GM12878 (cell line): ENCODE results near the gene GTF2H1. TPM values are rescaled to one million over a fixed set of nuclear protein-coding genes. Genes with fewer than 3 reads are reported as not detected.

ENCODE experiments used
- BCLAF1 ChIP-seq: fragments of 450-650 bp; IDR thresholded peaks from 2 replicates; pipeline ENCODE4 v1.6.1; 2017; ENCODE audit warnings: antibody characterized with exemption, mild to moderate bottlenecking, moderate library complexity
- LARP7 ChIP-seq: fragments of 450-650 bp; IDR thresholded peaks from 2 replicates; pipeline ENCODE4 v1.6.1; 2017; ENCODE audit warnings: mild to moderate bottlenecking
- NFYA ChIP-seq: IDR thresholded peaks from 2 replicates; pipeline ENCODE4 v1.6.1; 2011; ENCODE audit warnings: low read depth, mild to moderate bottlenecking, low read length, improper control_type of control experiment, borderline replicate concordance
- ZBED1 ChIP-seq: IDR thresholded peaks from 2 replicates; pipeline ENCODE4 v1.6.1; 2016; ENCODE audit warnings: borderline replicate concordance
- ZBTB11 ChIP-seq: fragments of 450-650 bp; formaldehyde crosslinking; IDR thresholded peaks from 2 replicates; pipeline ENCODE4 v1.5.0; 2022; ENCODE audit warnings: mild to moderate bottlenecking, missing genetic modification characterization
- ZNF24 ChIP-seq: fragments of 450-650 bp; IDR thresholded peaks from 2 replicates; pipeline ENCODE4 v1.6.1; 2017; ENCODE audit warnings: antibody characterized with exemption, mild to moderate bottlenecking
- ZNF384 ChIP-seq: IDR thresholded peaks from 2 replicates; pipeline ENCODE4 v1.6.1; 2012; ENCODE audit warnings: low read depth, mild to moderate bottlenecking, low read length, improper control_type of control experiment, borderline replicate concordance
- ZSCAN29 ChIP-seq: fragments of 450-650 bp; IDR thresholded peaks from 2 replicates; pipeline ENCODE4 v1.6.1; 2017; ENCODE audit warnings: mild to moderate bottlenecking, moderate library complexity
- polyA plus RNA-seq, 11 experiments: library from polyadenylated mRNA; depleted of rRNA in 4 of 11; unstranded in 6 of 11; stranded (reverse) in 5 of 11; fragments of >200 nt; fragmentation: Nextera tagmentation in 4 of 11; fragmentation: Illumina TruSeq in 1 of 11; extraction: Ambion mirVana in 4 of 11; extraction: Trizol in 1 of 11; gene quantifications; 1 replicate in 1 of 11; 2 replicates in 10 of 11; pipeline versions ENCODE4 v1.2.1 to v1.2.3, GENCODE V29; 2011 to 2016; ENCODE audit warnings: inconsistent platforms in 2 of 11, missing spikeins in 2 of 11, low read depth in 1 of 11
- total RNA-seq, 4 experiments: library from RNA; depleted of rRNA in 3 of 4; stranded (reverse); fragments of >200 nt in 3 of 4; fragmentation: Illumina TruSeq in 1 of 4; extraction: Trizol in 1 of 4; gene quantifications; 2 replicates each; pipeline versions ENCODE4 v1.2.1 to v1.2.3, GENCODE V29; 2013 to 2021
- TF ChIP-seq, protein P1 (sequence below): fragments of 450-650 bp; IDR thresholded peaks from 2 replicates; pipeline ENCODE4 v1.6.1; 2016; ENCODE audit warnings: mild to moderate bottlenecking, moderate library complexity, borderline replicate concordance

The GTF2H1 gene
- total and polyA plus RNA-seq, 10 of the 15 experiments (the other 5 are each of a cell fraction or from before 2014, with no cell fraction given), result 36.7 to 68.8 (median 46.6) TPM

DNA sequence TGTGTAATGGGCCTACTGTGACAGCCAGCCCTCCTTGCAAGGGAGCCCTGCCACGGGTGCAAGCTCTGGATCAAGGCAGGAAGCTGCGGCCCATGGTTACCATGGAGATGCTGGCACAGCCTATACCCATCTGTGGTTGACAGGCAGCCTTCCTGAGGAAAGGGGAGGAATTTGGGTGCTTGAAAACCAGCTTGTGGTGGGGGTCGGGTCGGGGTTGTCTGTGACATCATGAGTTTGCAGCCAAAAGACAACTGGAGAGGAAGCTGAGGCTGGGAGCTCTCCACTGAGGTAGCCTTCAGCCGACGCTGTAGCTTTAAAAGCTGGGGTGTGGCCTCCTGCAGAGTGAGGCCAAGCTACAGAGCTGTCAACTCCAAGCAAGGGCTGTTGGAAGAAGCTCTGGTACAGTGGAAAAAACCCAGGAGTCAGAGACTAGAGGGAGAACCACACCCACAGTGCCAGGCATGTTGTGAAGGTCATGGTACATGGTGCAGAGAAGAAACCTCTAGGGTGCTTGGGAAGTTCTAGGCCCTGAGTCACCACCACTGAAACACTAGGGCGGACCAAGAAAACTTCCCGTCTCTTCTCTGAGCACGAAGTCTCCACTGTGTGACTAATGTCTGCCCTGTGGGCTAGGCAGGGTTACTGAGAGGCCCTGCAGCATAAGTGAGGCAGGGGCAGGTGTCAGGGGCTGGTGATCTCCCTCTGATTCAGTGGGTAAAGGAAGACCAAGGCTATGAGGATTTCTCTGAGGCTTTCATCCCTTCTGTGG, 61.2 kb downstream of the GTF2H1 start (continued):
- TF ChIP-seq ZNF384, result no peak
- TF ChIP-seq ZBED1, result peak; percentile 48; the same call in 1 of the 2 replicates
- TF ChIP-seq NFYA, result no peak
- no peak for TF ChIP-seq ZNF24
- no peak for TF ChIP-seq ZSCAN29
- no peak for TF ChIP-seq ZBTB11 (CRISPR knock-in tag)
- TF ChIP-seq BCLAF1, result no peak
- TF ChIP-seq, protein P1, sequence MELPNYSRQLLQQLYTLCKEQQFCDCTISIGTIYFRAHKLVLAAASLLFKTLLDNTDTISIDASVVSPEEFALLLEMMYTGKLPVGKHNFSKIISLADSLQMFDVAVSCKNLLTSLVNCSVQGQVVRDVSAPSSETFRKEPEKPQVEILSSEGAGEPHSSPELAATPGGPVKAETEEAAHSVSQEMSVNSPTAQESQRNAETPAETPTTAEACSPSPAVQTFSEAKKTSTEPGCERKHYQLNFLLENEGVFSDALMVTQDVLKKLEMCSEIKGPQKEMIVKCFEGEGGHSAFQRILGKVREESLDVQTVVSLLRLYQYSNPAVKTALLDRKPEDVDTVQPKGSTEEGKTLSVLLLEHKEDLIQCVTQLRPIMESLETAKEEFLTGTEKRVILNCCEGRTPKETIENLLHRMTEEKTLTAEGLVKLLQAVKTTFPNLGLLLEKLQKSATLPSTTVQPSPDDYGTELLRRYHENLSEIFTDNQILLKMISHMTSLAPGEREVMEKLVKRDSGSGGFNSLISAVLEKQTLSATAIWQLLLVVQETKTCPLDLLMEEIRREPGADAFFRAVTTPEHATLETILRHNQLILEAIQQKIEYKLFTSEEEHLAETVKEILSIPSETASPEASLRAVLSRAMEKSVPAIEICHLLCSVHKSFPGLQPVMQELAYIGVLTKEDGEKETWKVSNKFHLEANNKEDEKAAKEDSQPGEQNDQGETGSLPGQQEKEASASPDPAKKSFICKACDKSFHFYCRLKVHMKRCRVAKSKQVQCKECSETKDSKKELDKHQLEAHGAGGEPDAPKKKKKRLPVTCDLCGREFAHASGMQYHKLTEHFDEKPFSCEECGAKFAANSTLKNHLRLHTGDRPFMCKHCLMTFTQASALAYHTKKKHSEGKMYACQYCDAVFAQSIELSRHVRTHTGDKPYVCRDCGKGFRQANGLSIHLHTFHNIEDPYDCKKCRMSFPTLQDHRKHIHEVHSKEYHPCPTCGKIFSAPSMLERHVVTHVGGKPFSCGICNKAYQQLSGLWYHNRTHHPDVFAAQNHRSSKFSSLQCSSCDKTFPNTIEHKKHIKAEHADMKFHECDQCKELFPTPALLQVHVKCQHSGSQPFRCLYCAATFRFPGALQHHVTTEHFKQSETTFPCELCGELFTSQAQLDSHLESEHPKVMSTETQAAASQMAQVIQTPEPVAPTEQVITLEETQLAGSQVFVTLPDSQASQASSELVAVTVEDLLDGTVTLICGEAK, result no peak
- TF ChIP-seq LARP7, result no peak; the same call in 1 of the 2 replicates
